ENCODE results near the gene UAP1L1.
"Not testable (repeated sequence)": the region's sequence is repeated elsewhere in the genome, so short reads cannot be mapped to it uniquely, and the experiment has no call there.

DNA sequence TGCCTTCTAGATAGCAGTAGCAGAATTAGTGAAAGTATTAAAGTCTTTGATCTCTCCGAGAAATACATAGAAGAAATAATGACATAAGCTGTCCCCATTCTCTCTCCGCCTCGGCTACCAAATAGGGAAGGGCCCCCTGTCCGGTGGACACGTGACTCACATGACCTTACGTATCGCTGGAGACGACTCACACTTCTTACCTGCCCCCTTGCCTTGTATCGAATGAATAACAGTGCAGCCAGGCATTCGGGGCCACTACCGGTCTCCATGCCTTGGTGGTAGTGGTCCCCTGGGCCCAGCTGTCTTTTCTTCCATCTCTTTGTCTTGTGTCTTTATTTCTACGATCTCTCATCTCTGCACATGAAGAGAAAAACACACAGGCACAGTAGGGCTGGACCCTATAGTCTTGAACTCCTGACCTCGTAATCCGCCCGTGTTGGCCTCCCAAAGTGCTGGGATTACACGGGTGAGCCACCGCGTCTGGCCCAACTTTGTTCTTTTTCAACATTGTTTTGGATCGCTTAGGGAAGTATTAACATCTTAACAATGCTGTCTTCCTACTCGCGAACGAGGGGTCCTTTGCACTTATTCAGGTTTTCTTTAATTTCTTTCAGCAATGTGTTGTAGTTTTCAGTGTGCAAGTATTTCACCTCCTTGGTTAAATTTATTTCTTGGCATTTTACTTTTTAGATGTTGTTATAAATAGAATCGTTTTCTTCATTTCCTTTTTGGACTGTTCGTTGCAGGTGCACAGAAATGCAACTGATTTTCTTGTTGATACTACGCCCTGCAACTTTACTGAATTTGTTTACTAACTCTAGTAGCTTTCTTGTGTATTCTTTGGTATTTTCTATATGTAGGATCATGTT lies 44.8 kb downstream of the UAP1L1 start:
- TF ChIP-seq, protein P1, sequence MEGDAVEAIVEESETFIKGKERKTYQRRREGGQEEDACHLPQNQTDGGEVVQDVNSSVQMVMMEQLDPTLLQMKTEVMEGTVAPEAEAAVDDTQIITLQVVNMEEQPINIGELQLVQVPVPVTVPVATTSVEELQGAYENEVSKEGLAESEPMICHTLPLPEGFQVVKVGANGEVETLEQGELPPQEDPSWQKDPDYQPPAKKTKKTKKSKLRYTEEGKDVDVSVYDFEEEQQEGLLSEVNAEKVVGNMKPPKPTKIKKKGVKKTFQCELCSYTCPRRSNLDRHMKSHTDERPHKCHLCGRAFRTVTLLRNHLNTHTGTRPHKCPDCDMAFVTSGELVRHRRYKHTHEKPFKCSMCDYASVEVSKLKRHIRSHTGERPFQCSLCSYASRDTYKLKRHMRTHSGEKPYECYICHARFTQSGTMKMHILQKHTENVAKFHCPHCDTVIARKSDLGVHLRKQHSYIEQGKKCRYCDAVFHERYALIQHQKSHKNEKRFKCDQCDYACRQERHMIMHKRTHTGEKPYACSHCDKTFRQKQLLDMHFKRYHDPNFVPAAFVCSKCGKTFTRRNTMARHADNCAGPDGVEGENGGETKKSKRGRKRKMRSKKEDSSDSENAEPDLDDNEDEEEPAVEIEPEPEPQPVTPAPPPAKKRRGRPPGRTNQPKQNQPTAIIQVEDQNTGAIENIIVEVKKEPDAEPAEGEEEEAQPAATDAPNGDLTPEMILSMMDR (IDR thresholded peaks at IDR 0.05; ENCODE audit: poor library complexity): not testable (repeated sequence)
- TF ChIP-seq EZH2phosphoT487 (IDR thresholded peaks at IDR 0.05; ENCODE audit: low read depth, severe bottlenecking, unreplicated experiment); EZH2 (IDR thresholded peaks at IDR 0.05; ENCODE audit: borderline replicate concordance): not testable (repeated sequence)

Measured in hepatocyte (in vitro differentiated cells).